Activated CD8-positive, alpha-beta T cell treated with anti-CD3 and anti-CD28 coated beads for 36 hours (primary cell): ENCODE results near the gene C2orf76. TPM values are rescaled to one million over a fixed set of nuclear protein-coding genes. Genes with fewer than 3 reads are reported as not detected.

ENCODE experiments used
- ATAC-seq: fragments of 200-7000 bp; cut with Tn5 transposase; one replicate; pipeline ENCODE4 v1.10.0; 2021; ENCODE audit warnings: mild to moderate bottlenecking, moderate library complexity
- CTCF ChIA-PET: fragments of 350-600 bp; sonication (Branson Sonifier 250); formaldehyde crosslinking; loops from one replicate; lab custom pipeline; 2021; ENCODE audit warnings: antibody characterized with exemption; lab: Charles Lee
- POLR2A ChIA-PET: fragments of 350-600 bp; sonication (Branson Sonifier 250); formaldehyde crosslinking; loops from one replicate; lab custom pipeline; 2021; ENCODE audit warnings: antibody characterized with exemption; lab: Charles Lee
- DNase-seq: peaks from one replicate; pipeline ENCODE4 v3.0.0-alpha.2; 2020
- H3K27ac Mint-ChIP-seq: one replicate; pipeline ENCODE4 v1.8.0; 2021; ENCODE audit warnings: mild to moderate bottlenecking, mixed read lengths
- H3K27me3 Mint-ChIP-seq: one replicate; pipeline ENCODE4 v1.8.0; 2021; ENCODE audit warnings: mixed read lengths
- H3K36me3 Mint-ChIP-seq: one replicate; pipeline ENCODE4 v1.8.0; 2021; ENCODE audit warnings: low read depth, mixed read lengths
- H3K4me1 Mint-ChIP-seq: one replicate; pipeline ENCODE4 v1.8.0; 2021; ENCODE audit warnings: low read depth, mixed read lengths
- H3K4me3 Mint-ChIP-seq: one replicate; pipeline ENCODE4 v1.8.0; 2021; ENCODE audit warnings: mild to moderate bottlenecking, moderate library complexity, mixed read lengths
- H3K9me3 Mint-ChIP-seq: one replicate; pipeline ENCODE4 v1.8.0; 2021; ENCODE audit warnings: mixed read lengths
- intact Hi-C: fragments of 100-400 bp; cut with micrococcal nuclease; formaldehyde crosslinking; loops from one replicate; pipeline ENCODE4 v1.10.0; 2022
- total RNA-seq, 2 experiments: library from RNA; stranded (reverse); gene quantifications; one replicate each; pipeline ENCODE4 v1.2.3, GENCODE V29; 2021
- TF ChIP-seq, protein P1 (sequence below): fragments of 200-600 bp; IDR thresholded peaks from one replicate; pipeline ENCODE4 v1.8.0; 2022; ENCODE audit warnings: antibody characterized with exemption, mild to moderate bottlenecking

C2orf76 gene
- total RNA-seq, 2 experiments from 2014 or later = 9.6 to 11.5 TPM

DNA sequence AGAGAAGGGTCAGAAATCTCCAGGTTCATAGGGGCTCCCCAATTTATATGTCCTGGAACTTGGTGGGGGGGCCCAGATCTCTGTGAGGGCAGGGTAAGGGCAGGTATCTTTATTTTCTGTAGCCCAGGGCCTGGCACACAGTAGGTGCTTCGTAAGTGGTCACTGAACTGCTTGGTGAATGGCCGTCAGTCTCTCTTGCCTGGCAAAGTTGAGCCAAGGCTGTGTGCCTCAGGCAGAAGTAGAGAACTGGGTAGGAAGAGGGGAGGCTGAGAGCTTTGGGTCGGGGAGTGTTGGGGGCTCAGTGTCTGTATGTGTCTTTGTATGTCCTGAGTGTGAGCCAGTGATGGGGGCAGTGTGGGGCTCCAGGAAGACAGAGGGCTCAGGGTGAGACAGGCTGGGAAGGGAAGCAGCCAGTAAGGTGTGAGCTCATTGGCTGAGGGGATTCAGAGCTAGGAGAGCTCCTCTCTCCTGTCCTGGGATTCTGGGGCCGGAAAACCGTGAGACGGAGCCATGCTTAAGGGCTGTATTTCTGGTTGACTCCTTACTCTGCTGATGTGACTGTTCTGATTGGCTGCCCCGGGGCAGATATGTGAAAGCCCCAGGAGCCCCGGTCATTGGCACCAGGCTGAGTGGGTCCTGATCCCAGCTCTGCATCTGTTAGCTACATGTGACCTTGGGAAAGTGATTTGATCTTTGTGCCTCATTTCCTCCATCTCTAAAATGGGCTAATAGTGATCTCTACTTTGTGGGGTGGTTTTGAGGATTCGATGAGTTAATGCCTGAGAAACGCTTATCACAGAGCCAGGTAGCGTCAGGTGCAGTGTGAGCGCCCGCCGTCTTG is 112.7 kb downstream of the C2orf76 start:
- POLR2A ChIA-PET = no interaction called here
- Mint-ChIP-seq H3K4me3 (no peak overlapping the region), H3K36me3 (no peaks in the 10 kb centered on the region), H3K27ac (no peak overlapping the region), H3K4me1 (no peaks in the 10 kb centered on the region), H3K9me3 (no peaks in the 10 kb centered on the region), H3K27me3 (peaks cover 3% of the 10 kb centered on the region)
- CTCF ChIA-PET = no interaction called here
- ATAC-seq (no peak), DNase-seq (no peak)
- intact Hi-C loops = no loop called here
- TF ChIP-seq, protein P1, sequence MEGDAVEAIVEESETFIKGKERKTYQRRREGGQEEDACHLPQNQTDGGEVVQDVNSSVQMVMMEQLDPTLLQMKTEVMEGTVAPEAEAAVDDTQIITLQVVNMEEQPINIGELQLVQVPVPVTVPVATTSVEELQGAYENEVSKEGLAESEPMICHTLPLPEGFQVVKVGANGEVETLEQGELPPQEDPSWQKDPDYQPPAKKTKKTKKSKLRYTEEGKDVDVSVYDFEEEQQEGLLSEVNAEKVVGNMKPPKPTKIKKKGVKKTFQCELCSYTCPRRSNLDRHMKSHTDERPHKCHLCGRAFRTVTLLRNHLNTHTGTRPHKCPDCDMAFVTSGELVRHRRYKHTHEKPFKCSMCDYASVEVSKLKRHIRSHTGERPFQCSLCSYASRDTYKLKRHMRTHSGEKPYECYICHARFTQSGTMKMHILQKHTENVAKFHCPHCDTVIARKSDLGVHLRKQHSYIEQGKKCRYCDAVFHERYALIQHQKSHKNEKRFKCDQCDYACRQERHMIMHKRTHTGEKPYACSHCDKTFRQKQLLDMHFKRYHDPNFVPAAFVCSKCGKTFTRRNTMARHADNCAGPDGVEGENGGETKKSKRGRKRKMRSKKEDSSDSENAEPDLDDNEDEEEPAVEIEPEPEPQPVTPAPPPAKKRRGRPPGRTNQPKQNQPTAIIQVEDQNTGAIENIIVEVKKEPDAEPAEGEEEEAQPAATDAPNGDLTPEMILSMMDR = no peak

DNA sequence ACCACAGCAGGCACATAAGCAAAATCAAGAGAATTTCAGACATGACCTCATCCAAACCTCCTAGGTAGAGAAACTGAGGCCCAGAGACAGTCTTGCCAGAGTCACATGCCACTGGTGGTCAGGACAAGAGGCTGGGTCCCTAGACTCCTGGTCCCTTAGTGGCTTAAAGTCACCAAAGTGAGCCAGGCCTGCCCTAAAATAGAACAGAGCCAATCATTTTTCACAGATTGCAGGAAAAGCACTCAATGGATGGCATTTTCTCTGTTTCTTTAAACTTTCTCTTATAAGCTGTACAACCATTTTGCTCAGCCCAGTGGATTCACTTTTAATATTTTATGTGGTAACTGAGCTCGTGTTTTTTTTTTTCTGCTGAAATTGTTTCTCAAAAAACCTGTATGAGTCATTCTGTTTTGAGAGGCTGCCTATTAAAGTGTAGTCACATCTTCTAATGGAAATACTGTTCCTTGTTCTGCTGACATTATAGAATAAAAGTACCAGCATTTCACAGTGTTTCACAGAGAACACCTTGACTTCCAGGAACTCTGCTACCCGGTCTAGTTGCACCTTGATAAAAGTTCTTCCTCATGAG is 113.4 kb downstream of the C2orf76 start:
- H3K27ac Mint-ChIP-seq = no peak overlapping the region
- DNase-seq = no peak
- H3K4me3 Mint-ChIP-seq = no peak overlapping the region
- TF ChIP-seq, protein P1 = no peak
- peaks cover 5% of the 10 kb centered on the region for H3K27me3 Mint-ChIP-seq
- H3K36me3 Mint-ChIP-seq = no peaks in the 10 kb centered on the region
- CTCF ChIA-PET = no interaction called here
- POLR2A ChIA-PET = no interaction called here
- H3K9me3 Mint-ChIP-seq = no peaks in the 10 kb centered on the region
- intact Hi-C loops = no loop called here
- no peak for ATAC-seq
- no peaks in the 10 kb centered on the region for H3K4me1 Mint-ChIP-seq

Other genes with a start within 250 kb of the C2orf76 start
- gene C1QL2, start 208.1 kb downstream of the C2orf76 start, total RNA-seq = not detected
- gene STEAP3, start 143.0 kb downstream of the C2orf76 start, total RNA-seq = under 1 TPM; 0.18 to 0.34 TPM
- 100 to 1,000 TPM; 142 to 143 TPM for gene DBI, start 143 bp upstream of the C2orf76 start, total RNA-seq
- not detected for gene TMEM37, start 65.0 kb upstream of the C2orf76 start, total RNA-seq
- not detected for gene SCTR, start 157.6 kb upstream of the C2orf76 start, total RNA-seq
- not detected for gene CFAP221, start 177.6 kb upstream of the C2orf76 start, total RNA-seq